Measurements from ENCODE around the gene HPN. TPM values are rescaled to one million over a fixed set of nuclear protein-coding genes. Genes with fewer than 3 reads are reported as not detected.

Gene HPN
- total and polyA plus RNA-seq, 2 of the 13 experiments (the other 11 are each of a cell fraction or from before 2014, with no cell fraction given): 46.7 to 261 TPM

DNA sequence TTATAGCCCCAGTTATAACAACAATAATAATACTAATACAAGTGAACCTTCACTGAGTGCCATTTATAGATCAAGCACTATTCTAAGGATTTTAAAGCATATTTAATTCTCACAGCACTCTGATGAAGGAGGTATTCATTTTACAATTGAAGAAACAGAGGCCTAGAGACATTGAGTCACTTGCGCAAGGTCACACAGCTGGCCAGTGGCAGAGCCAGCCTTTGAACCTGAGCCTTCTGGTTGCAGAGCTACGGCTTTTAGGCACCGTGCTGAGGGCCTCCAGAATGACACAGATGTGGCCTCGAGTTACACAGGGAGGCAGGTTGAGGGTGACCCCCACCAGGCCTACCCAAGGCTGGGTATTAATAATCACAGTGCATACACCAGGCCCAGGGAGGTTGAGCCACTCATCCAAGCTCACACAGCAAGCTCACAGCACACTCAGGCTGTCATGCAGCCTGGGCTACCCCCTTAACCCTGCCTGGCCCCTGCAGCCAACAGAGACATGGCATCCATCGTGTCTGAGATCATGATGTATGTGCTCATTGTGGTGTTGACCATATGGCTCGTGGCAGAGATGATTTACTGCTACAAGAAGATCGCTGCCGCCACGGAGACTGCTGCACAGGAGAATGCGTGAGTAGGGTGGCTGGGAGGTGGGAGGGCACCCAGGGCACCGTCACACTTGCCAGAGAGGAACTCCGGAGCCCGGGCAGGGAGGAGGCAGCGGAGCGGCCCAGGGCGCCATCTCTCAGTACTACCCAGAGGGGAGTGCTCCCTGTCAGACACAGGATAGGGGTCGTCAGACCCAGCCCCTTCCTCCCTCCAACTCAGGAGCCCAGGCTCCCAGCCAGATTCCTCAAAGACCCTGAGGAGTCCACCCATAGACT, 2.7 kb upstream of the HPN start:
- Histone ChIP-seq H3K4me2 (ENCODE audit: low read depth, low read length) (no peak overlapping the region; the same call in 1 of the 2 replicates), H3K4me3 (replicated peaks in 1 of 3; ENCODE audit: insufficient read depth in 1 of 3, low read depth in 2 of 3, low read length in 3 of 3) (no peak overlapping the region), H3K27ac (ENCODE audit: extremely low read length, insufficient read depth, low read length) (peak overlapping the region; percentile 99), H3K36me3 (replicated peaks in 1 of 2; ENCODE audit: control insufficient read depth in 1 of 2, insufficient read depth in 2 of 2, low read length in 2 of 2) (peaks cover 0 to 7% of the 10 kb centered on the region in 2 experiments; a peak in 2 of 5 replicates), H3K79me2 (ENCODE audit: insufficient read depth, low read length) (peaks cover 22% of the 10 kb centered on the region), H3K9me3 (ENCODE audit: low read length) (no peaks in the 10 kb centered on the region), H3K4me1 (ENCODE audit: insufficient read depth, low read length) (peaks cover 44% of the 10 kb centered on the region), H2AFZ (ENCODE audit: low read length) (no peak overlapping the region), H3K27me3 (ENCODE audit: control insufficient read depth in 1 of 2, insufficient read depth in 2 of 2, low read length in 2 of 2) (no peaks in the 10 kb centered on the region), H3K9ac (ENCODE audit: insufficient read depth, low read depth, low read length) (0 out of 2 replicates have a peak overlapping the region, but pooled peaks have one; percentile 8), H4K20me1 (ENCODE audit: insufficient read depth, low read length) (peaks cover 14% of the 10 kb centered on the region)
- DNase-seq (ENCODE audit: low spot score) (no peak), FAIRE-seq (no peak), ATAC-seq (no peak)
- BruUV-seq (replicated peaks): no TSS peak
- intact Hi-C loops (cut with micrococcal nuclease; ENCODE audit: unreplicated experiment) (no loop called here), in situ Hi-C loops (cut with HindIII; ENCODE audit: extremely low pct_ligation_motif_present, low pct_unique_long_range_greater_than_20kb) (no loop called here)
- 86% methylated on average over 15 of the region's 17 CpGs for WGBS (ENCODE audit: low lambda C conversion rate)
- ChIA-PET POLR2A (interaction anchor here (0.7 to 1.5 kb wide), 2 partner anchors 13 to 33 kb away, joined by 3 to 4 read pairs; no protein-coding TSS in a partner anchor), CTCF (ENCODE audit: low intra/inter-chr PET ratio, low total read pairs) (no interaction called here)
- TF ChIP-seq HDAC2 (CRISPR knock-in tag; IDR thresholded peaks at IDR 0.05): no peak
- TF ChIP-seq, protein P1, sequence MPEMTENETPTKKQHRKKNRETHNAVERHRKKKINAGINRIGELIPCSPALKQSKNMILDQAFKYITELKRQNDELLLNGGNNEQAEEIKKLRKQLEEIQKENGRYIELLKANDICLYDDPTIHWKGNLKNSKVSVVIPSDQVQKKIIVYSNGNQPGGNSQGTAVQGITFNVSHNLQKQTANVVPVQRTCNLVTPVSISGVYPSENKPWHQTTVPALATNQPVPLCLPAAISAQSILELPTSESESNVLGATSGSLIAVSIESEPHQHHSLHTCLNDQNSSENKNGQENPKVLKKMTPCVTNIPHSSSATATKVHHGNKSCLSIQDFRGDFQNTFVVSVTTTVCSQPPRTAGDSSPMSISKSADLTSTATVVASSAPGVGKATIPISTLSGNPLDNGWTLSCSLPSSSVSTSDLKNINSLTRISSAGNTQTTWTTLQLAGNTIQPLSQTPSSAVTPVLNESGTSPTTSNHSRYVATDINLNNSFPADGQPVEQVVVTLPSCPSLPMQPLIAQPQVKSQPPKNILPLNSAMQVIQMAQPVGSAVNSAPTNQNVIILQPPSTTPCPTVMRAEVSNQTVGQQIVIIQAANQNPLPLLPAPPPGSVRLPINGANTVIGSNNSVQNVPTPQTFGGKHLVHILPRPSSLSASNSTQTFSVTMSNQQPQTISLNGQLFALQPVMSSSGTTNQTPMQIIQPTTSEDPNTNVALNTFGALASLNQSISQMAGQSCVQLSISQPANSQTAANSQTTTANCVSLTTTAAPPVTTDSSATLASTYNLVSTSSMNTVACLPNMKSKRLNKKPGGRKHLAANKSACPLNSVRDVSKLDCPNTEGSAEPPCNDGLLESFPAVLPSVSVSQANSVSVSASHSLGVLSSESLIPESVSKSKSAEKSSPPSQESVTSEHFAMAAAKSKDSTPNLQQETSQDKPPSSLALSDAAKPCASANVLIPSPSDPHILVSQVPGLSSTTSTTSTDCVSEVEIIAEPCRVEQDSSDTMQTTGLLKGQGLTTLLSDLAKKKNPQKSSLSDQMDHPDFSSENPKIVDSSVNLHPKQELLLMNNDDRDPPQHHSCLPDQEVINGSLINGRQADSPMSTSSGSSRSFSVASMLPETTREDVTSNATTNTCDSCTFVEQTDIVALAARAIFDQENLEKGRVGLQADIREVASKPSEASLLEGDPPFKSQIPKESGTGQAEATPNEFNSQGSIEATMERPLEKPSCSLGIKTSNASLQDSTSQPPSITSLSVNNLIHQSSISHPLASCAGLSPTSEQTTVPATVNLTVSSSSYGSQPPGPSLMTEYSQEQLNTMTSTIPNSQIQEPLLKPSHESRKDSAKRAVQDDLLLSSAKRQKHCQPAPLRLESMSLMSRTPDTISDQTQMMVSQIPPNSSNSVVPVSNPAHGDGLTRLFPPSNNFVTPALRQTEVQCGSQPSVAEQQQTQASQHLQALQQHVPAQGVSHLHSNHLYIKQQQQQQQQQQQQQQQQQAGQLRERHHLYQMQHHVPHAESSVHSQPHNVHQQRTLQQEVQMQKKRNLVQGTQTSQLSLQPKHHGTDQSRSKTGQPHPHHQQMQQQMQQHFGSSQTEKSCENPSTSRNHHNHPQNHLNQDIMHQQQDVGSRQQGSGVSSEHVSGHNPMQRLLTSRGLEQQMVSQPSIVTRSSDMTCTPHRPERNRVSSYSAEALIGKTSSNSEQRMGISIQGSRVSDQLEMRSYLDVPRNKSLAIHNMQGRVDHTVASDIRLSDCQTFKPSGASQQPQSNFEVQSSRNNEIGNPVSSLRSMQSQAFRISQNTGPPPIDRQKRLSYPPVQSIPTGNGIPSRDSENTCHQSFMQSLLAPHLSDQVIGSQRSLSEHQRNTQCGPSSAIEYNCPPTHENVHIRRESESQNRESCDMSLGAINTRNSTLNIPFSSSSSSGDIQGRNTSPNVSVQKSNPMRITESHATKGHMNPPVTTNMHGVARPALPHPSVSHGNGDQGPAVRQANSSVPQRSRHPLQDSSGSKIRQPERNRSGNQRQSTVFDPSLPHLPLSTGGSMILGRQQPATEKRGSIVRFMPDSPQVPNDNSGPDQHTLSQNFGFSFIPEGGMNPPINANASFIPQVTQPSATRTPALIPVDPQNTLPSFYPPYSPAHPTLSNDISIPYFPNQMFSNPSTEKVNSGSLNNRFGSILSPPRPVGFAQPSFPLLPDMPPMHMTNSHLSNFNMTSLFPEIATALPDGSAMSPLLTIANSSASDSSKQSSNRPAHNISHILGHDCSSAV (CRISPR knock-in tag; IDR thresholded peaks at IDR 0.05; ENCODE audit: borderline replicate concordance): no peak
- TF ChIP-seq TEAD3 (CRISPR knock-in tag; optimal IDR thresholded peaks at IDR 0.05; ENCODE audit: borderline replicate concordance): peak; percentile 12
- no peak for TF ChIP-seq ZNF550 (CRISPR knock-in tag; IDR thresholded peaks at IDR 0.05; ENCODE audit: borderline replicate concordance)
- 0 out of 2 replicates have a peak, but pooled peaks have one; percentile 28 for TF ChIP-seq TARDBP (CRISPR knock-in tag; IDR thresholded peaks at IDR 0.05)
- peak; percentile 38; the same call in 1 of the 2 replicates for TF ChIP-seq KDM1A (CRISPR knock-in tag; IDR thresholded peaks at IDR 0.05)
- TF ChIP-seq POLR2AphosphoS2 (IDR thresholded peaks at IDR 0.05; ENCODE audit: low read depth, low read length): no peak
- no peak for TF ChIP-seq ZNF883 (CRISPR knock-in tag; IDR thresholded peaks at IDR 0.05; ENCODE audit: not compliant biosample characterization)
- peak; percentile 99 for TF ChIP-seq ZNF768 (CRISPR knock-in tag; IDR thresholded peaks at IDR 0.05)
- no peak for TF ChIP-seq TSC22D2 (CRISPR knock-in tag; IDR thresholded peaks at IDR 0.05; ENCODE audit: borderline replicate concordance)
- TF ChIP-seq, protein P2, sequence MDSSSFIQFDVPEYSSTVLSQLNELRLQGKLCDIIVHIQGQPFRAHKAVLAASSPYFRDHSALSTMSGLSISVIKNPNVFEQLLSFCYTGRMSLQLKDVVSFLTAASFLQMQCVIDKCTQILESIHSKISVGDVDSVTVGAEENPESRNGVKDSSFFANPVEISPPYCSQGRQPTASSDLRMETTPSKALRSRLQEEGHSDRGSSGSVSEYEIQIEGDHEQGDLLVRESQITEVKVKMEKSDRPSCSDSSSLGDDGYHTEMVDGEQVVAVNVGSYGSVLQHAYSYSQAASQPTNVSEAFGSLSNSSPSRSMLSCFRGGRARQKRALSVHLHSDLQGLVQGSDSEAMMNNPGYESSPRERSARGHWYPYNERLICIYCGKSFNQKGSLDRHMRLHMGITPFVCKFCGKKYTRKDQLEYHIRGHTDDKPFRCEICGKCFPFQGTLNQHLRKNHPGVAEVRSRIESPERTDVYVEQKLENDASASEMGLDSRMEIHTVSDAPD (CRISPR knock-in tag; IDR thresholded peaks at IDR 0.05): 0 out of 2 replicates have a peak, but pooled peaks have one; percentile 42
- no peak for TF ChIP-seq ZNF136 (CRISPR knock-in tag; IDR thresholded peaks at IDR 0.05; ENCODE audit: low read depth)
- TF ChIP-seq HDAC1 (CRISPR knock-in tag; IDR thresholded peaks at IDR 0.05): 0 out of 2 replicates have a peak, but pooled peaks have one; percentile 29
- TF ChIP-seq ZBTB7A (CRISPR knock-in tag; IDR thresholded peaks at IDR 0.05): no peak
